IPS-15b (cell line): ENCODE measurements around the gene PSORS1C2.

ENCODE experiments used
- H3K27me3 ChIP-seq: one replicate; pipeline ENCODE4 v1.6.1; 2013; ENCODE audit warnings: low read length; ENCODE audit not compliant: control insufficient read depth, insufficient read depth
- H3K36me3 ChIP-seq: one replicate; pipeline ENCODE4 v1.6.1; 2013; ENCODE audit warnings: low read length; ENCODE audit not compliant: control insufficient read depth, insufficient read depth
- H3K4me1 ChIP-seq: one replicate; pipeline ENCODE4 v1.6.1; 2013; ENCODE audit warnings: mild to moderate bottlenecking, low read length; ENCODE audit not compliant: control insufficient read depth, insufficient read depth
- H3K4me3 ChIP-seq: one replicate; pipeline ENCODE4 v1.5.1; 2013; ENCODE audit warnings: low read depth, low read length
- H3K9ac ChIP-seq: one replicate; pipeline ENCODE4 v1.6.1; 2013; ENCODE audit warnings: low read depth, mild to moderate bottlenecking, low read length
- H3K9me3 ChIP-seq: one replicate; pipeline ENCODE4 v1.6.1; 2013; ENCODE audit warnings: mild to moderate bottlenecking, low read length; ENCODE audit not compliant: control insufficient read depth, insufficient read depth

PSORS1C2 gene

GRCh38 chr6:31115941-31116560 is 22.8 kb downstream of the PSORS1C2 start:
- Histone ChIP-seq H3K27me3 (peaks cover 7% of the 10 kb centered on the region), H3K4me3 (no peak overlapping the region), H3K36me3 (peaks cover 2% of the 10 kb centered on the region), H3K9me3 (no peaks in the 10 kb centered on the region), H3K9ac (no peak overlapping the region), H3K4me1 (peaks cover 13% of the 10 kb centered on the region)

- Histone ChIP-seq H3K9ac (peak overlapping the region; percentile 49), H3K36me3 (peaks cover 2% of the 10 kb centered on the region), H3K4me1 (peaks cover 13% of the 10 kb centered on the region), H3K4me3 (no peak overlapping the region), H3K9me3 (no peaks in the 10 kb centered on the region), H3K27me3 (peaks cover 10% of the 10 kb centered on the region)
These were observed 23.7 kb downstream of the PSORS1C2 start for GRCh38 chr6:31114970-31115849.

DNA sequence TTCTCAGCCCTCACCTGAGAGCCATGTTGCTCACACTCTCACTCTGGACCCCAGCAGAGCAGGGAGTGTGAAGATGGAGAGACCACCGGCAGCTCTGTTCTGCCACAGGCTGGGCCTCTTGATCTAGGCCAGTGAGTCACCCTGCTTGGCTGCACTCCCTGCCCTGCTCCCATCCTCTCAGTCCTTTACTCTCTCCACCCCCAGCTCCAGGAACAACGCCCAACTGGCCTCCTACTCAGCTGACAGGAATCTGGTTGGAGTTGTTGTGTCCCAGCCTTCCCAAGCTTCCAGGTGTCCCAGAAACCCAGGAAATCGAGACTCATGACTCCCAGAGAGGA is 24.4 kb downstream of the PSORS1C2 start, which contains the start of gene PSORS1C1:
Gene PSORS1C1, plus strand, starts transcription at position 260 of the 338 bp plus-strand sequence. CDS start 14,833 bp downstream, outside the sequence.
- H3K9ac ChIP-seq: peak within 1 kb of the TSS; percentile 49
- H3K36me3 ChIP-seq: peaks cover 2% of the 10 kb centered on the region
- H3K4me1 ChIP-seq: peaks cover 18% of the 10 kb centered on the region
- peaks cover 17% of the 10 kb centered on the region for H3K27me3 ChIP-seq
- H3K9me3 ChIP-seq: no peaks in the 10 kb centered on the region
- peak within 1 kb of the TSS; percentile 27 for H3K4me3 ChIP-seq

GRCh38 chr6:31113861-31114540 is 24.9 kb downstream of the PSORS1C2 start:
- Histone ChIP-seq H3K4me1 (peaks cover 18% of the 10 kb centered on the region), H3K27me3 (peaks cover 17% of the 10 kb centered on the region), H3K9ac (no peak overlapping the region), H3K9me3 (no peaks in the 10 kb centered on the region), H3K4me3 (peak overlapping the region; percentile 27), H3K36me3 (peaks cover 2% of the 10 kb centered on the region)

GRCh38 chr6:31112478-31112877 is 26.4 kb downstream of the PSORS1C2 start, which contains the start of gene C6orf15:
C6orf15 (minus strand) TSS chr6:31112575; CDS start chr6:31112555, 20 bp downstream.
- H3K4me1 ChIP-seq: peaks cover 18% of the 10 kb centered on the region
- no peak within 1 kb of the TSS for H3K9ac ChIP-seq
- no peaks in the 10 kb centered on the region for H3K9me3 ChIP-seq
- peaks cover 17% of the 10 kb centered on the region for H3K27me3 ChIP-seq
- H3K36me3 ChIP-seq: no peaks in the 10 kb centered on the region
- H3K4me3 ChIP-seq: no peak within 1 kb of the TSS

- Histone ChIP-seq H3K9me3 (no peaks in the 10 kb centered on the region), H3K36me3 (no peaks in the 10 kb centered on the region), H3K4me3 (no peak overlapping the region), H3K27me3 (peaks cover 17% of the 10 kb centered on the region), H3K4me1 (peaks cover 18% of the 10 kb centered on the region), H3K9ac (no peak overlapping the region)
These were observed 27.2 kb downstream of the PSORS1C2 start for GRCh38 chr6:31111712-31112111.

GRCh38 chr6:31110825-31111582 is 27.9 kb downstream of the PSORS1C2 start:
- Histone ChIP-seq H3K27me3 (peaks cover 17% of the 10 kb centered on the region), H3K4me1 (peaks cover 18% of the 10 kb centered on the region)

DNA sequence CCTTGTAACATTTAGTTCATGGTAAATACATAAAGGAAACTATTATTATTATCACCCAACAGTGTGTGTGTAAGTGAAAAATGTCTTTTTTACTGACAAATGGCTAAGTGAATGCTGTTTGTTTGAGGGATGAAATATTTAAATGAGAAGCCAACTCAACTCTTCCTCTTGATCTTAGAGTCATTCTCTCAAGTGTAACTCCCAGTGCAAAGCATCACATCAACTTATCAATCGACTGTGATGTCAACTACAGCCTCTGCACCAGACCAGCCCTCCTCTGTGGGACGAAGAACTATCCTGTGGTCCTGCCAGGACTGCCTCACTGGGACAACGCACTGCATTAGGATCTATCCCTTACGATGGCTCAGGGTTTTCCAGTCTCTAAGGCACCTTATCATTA is 31.8 kb downstream of the PSORS1C2 start:
- no peak overlapping the region for H3K9ac ChIP-seq
- H3K36me3 ChIP-seq: no peaks in the 10 kb centered on the region
- H3K4me1 ChIP-seq: peaks cover 4% of the 10 kb centered on the region
- H3K4me3 ChIP-seq: no peak overlapping the region
- H3K27me3 ChIP-seq: peaks cover 10% of the 10 kb centered on the region
- H3K9me3 ChIP-seq: no peaks in the 10 kb centered on the region

More at GRCh38 chr6:31110825-31111582, 27.9 kb downstream of the PSORS1C2 start:
- Histone ChIP-seq H3K9me3 (no peaks in the 10 kb centered on the region), H3K36me3 (no peaks in the 10 kb centered on the region), H3K4me3 (no peak overlapping the region), H3K9ac (no peak overlapping the region)

DNA sequence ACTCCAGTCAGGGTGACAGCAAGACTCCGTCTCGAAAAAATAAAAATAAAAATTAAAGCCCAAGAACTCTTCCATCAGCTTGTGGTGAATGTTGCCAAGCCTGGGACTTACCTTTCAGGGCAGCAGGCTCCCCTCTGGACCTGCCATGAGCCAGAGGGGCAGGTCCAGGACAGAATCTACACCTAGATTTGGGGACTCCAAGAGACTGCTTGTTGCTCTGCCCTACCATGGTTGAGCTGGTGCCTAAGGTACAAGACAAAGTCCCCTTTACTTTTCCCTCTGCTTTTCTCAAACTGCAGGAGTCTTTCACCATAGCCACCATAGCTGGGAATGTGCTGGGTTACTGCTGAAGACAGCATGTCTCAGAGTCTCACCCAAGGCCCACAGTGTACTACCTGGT is 35.7 kb downstream of the PSORS1C2 start:
- Histone ChIP-seq H3K27me3 (no peaks in the 10 kb centered on the region), H3K9me3 (no peaks in the 10 kb centered on the region), H3K9ac (no peak overlapping the region), H3K36me3 (no peaks in the 10 kb centered on the region), H3K4me3 (no peak overlapping the region), H3K4me1 (no peaks in the 10 kb centered on the region)

GRCh38 chr6:31098449-31098938 is 40.4 kb downstream of the PSORS1C2 start:
- Histone ChIP-seq H3K9me3 (no peaks in the 10 kb centered on the region), H3K4me3 (no peak overlapping the region), H3K36me3 (no peaks in the 10 kb centered on the region), H3K4me1 (no peaks in the 10 kb centered on the region), H3K27me3 (no peaks in the 10 kb centered on the region), H3K9ac (no peak overlapping the region)

- Histone ChIP-seq H3K4me1 (no peaks in the 10 kb centered on the region), H3K36me3 (no peaks in the 10 kb centered on the region), H3K9me3 (no peaks in the 10 kb centered on the region), H3K4me3 (no peak overlapping the region), H3K9ac (no peak overlapping the region), H3K27me3 (no peaks in the 10 kb centered on the region)
These were observed 42.2 kb downstream of the PSORS1C2 start for GRCh38 chr6:31096656-31097055.
